ENCODE results near the gene KCNC2. TPM values are rescaled to one million over a fixed set of nuclear protein-coding genes. Genes with fewer than 3 reads are reported as not detected.

KCNC2 gene
- polyA plus RNA-seq, 1 experiment, result not detected

DNA sequence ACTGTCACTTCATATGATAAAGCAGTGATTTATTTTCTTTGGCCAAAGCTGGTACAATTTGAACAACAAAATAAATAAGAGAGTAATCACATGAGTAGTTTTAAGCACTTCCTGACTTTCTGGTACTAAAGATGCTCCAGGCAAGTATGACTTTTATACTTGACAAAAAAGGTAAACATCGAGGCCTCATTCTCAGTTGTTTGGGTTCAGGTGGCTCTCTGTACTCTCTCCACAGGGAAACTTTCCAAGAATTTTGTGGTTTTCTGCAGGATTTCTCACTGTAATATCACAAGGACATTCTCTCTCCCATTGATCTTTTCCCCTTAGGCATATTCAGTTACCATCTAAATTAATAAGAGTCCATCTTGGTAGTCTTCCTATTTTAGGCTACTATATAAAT, 26.6 kb upstream of the KCNC2 start:
- H3K36me3 ChIP-seq (ENCODE audit: control insufficient read depth, insufficient read depth, low read length), result no peaks in the 10 kb centered on the region
- TF ChIP-seq CTCF (IDR thresholded peaks at IDR 0.05; ENCODE audit: insufficient read depth, low read depth, low read length), result no peak
- CTCF ChIA-PET, result no interaction called here
- H3K27me3 ChIP-seq (ENCODE audit: control insufficient read depth, insufficient read depth, low read length), result no peaks in the 10 kb centered on the region
- no peak for DNase-seq (ENCODE audit: low read depth)
- no peak overlapping the region for H3K4me3 ChIP-seq (ENCODE audit: low read depth, low read length)
- POLR2A ChIA-PET, result no interaction called here

GRCh38 chr12:75227132-75227531, 17.5 kb upstream of the KCNC2 start:
- TF ChIP-seq CTCF (IDR thresholded peaks at IDR 0.05; ENCODE audit: insufficient read depth, low read depth, low read length), result no peak
- POLR2A ChIA-PET, result no interaction called here
- no peaks in the 10 kb centered on the region for H3K27me3 ChIP-seq (ENCODE audit: control insufficient read depth, insufficient read depth, low read length)
- no peak overlapping the region for H3K4me3 ChIP-seq (ENCODE audit: low read depth, low read length)
- CTCF ChIA-PET, result interaction anchor here (0.6 kb wide), 1 partner anchor 434 kb away, joined by 3 read pairs; no protein-coding TSS in a partner anchor
- DNase-seq (ENCODE audit: low read depth), result no peak
- H3K36me3 ChIP-seq (ENCODE audit: control insufficient read depth, insufficient read depth, low read length), result no peaks in the 10 kb centered on the region

GRCh38 chr12:75212072-75212471, 2.4 kb upstream of the KCNC2 start:
- DNase-seq (ENCODE audit: low read depth), result no peak
- Histone ChIP-seq H3K4me3 (ENCODE audit: low read depth, low read length) (no peak overlapping the region), H3K27me3 (ENCODE audit: control insufficient read depth, insufficient read depth, low read length) (peaks cover 19% of the 10 kb centered on the region), H3K36me3 (ENCODE audit: control insufficient read depth, insufficient read depth, low read length) (no peaks in the 10 kb centered on the region)
- ChIA-PET POLR2A (no interaction called here), CTCF (no interaction called here)
- TF ChIP-seq CTCF (IDR thresholded peaks at IDR 0.05; ENCODE audit: insufficient read depth, low read depth, low read length), result no peak

DNA sequence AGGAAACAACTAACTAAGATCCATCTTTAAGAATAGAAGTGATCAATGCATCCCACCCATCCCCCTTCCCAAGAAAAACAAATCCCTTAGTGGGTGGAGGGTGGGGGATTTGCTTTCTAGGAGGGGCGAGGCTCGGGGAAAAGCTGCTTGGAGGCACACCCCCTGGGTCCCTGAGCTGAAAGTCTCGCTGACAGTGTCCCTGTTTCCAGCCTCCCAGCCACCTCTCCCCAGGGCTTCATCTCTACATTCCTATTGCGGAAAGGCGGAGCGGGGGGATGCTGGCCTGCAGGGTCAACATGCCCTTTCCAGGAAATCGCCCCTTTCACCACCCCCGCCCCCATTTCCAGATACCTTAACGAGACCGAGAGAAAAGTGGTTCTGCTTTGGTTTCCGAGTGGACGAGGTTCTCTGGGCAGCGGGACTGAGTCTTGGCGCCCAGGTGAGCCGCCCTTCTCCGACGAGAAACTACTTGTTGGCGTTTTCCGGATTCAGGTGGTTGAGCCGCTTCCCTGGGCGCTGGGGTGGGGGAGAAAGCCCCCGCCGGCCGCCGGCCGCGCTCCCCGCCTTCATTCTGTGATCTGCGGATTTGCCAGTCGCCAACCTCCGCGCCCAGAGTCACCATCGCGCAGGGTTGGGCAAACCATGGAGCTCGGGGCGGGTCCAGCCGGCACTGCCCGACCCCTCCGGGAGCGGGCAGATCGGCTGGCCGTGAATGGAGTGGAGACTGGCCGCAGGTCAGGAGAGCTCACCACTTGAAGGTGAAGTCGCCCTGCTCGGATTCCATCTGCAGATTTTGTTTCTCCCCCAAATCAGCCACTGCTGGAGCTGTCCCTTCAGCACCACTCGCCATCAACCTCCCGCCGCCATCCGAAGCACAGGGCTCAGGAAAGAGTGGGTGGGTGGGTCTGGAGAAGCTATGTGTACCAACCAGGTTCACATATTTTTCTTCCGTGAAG, 505 bp downstream of the KCNC2 start:
- DNase-seq (ENCODE audit: low read depth), result no peak
- no peaks in the 10 kb centered on the region for H3K36me3 ChIP-seq (ENCODE audit: control insufficient read depth, insufficient read depth, low read length)
- ChIA-PET CTCF (interaction anchor here (0.6 kb wide), 1 partner anchor 59 kb away, joined by 3 read pairs; no protein-coding TSS in a partner anchor), POLR2A (no interaction called here)
- no peak for TF ChIP-seq CTCF (IDR thresholded peaks at IDR 0.05; ENCODE audit: insufficient read depth, low read depth, low read length)
- H3K4me3 ChIP-seq (ENCODE audit: low read depth, low read length), result no peak overlapping the region
- H3K27me3 ChIP-seq (ENCODE audit: control insufficient read depth, insufficient read depth, low read length), result peaks cover 22% of the 10 kb centered on the region

DNA sequence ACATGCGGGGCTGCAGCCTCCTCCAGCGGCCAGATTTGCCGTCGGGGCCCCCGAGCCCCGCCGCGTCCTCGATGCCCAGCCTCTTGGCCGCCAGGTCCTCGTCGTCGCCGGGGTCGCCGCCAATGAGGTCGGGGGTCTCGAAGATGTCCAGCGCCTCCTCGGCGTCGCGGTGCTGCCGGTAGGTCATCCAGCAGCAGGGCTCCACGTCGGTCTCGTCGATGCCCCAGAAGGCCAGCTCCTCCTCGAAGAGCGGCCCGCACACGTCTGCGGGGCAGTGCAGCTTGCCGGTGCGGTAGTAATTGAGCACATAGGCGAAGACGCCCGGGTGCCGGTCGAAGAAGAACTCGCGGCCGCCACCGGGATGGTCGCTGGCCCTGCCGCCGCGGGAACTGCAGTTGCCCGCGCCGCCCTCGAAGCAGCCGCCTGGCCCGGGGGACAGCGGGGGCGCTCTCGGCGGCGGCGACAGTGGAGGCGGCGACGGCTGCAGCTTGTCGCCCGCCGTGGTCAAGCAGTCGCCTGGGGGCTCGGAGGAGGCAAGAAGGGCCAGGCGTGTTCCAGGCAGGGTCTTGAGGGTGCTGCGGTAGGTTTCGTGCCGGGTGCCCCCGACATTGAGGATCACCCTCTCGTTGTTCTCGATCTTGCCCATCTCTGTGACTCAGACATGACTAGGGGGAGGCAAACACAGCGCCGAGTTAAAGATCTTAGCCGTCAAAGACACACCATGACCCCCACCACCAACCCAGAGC, 2.1 kb downstream of the KCNC2 start:
- ChIA-PET CTCF (no interaction called here), POLR2A (no interaction called here)
- DNase-seq (ENCODE audit: low read depth), result no peak
- no peaks in the 10 kb centered on the region for H3K36me3 ChIP-seq (ENCODE audit: control insufficient read depth, insufficient read depth, low read length)
- H3K27me3 ChIP-seq (ENCODE audit: control insufficient read depth, insufficient read depth, low read length), result peaks cover 22% of the 10 kb centered on the region
- TF ChIP-seq CTCF (IDR thresholded peaks at IDR 0.05; ENCODE audit: insufficient read depth, low read depth, low read length), result no peak
- H3K4me3 ChIP-seq (ENCODE audit: low read depth, low read length), result no peak overlapping the region

Measured in BJ (cell line).